GM18498 (cell line): ENCODE results near the gene NHS.
A peak's percentile ranks its signal among the peaks of the same experiment; 100 is the strongest.

Experiments used
- ATAC-seq: cut with Tn5 transposase; IDR thresholded peaks from one replicate; pipeline ENCODE4 v1.9.1; 2021; ENCODE audit warnings: mild to moderate bottlenecking, moderate library complexity; ENCODE audit not compliant: unreplicated experiment

NHS gene

GRCh38 chrX:17656035-17656418, 281.0 kb downstream of the NHS start:
- ATAC-seq = no peak

GRCh38 chrX:17656556-17656955, 281.6 kb downstream of the NHS start:
- ATAC-seq = no peak

- no peak for ATAC-seq
Measured at GRCh38 chrX:17662391-17662790, 287.4 kb downstream of the NHS start.

GRCh38 chrX:17668929-17669328, 293.9 kb downstream of the NHS start:
- ATAC-seq = no peak

- no peak for ATAC-seq
Measured at GRCh38 chrX:17669458-17669857, 294.5 kb downstream of the NHS start.

GRCh38 chrX:17669891-17670290, 294.9 kb downstream of the NHS start:
- no peak for ATAC-seq

- no peak for ATAC-seq
Measured at GRCh38 chrX:17670874-17671273, 295.9 kb downstream of the NHS start.

- ATAC-seq = no peak
Measured at GRCh38 chrX:17674601-17675000, 299.6 kb downstream of the NHS start.

GRCh38 chrX:17679261-17679660, 304.3 kb downstream of the NHS start:
- ATAC-seq = no peak

- ATAC-seq = no peak
Measured at GRCh38 chrX:17679820-17680219, 304.8 kb downstream of the NHS start.

- no peak for ATAC-seq
Measured at GRCh38 chrX:17680732-17681413, 305.9 kb downstream of the NHS start.

GRCh38 chrX:17682259-17682658, 307.3 kb downstream of the NHS start:
- no peak for ATAC-seq

- no peak for ATAC-seq
Measured at GRCh38 chrX:17685026-17685425, 310.0 kb downstream of the NHS start.

GRCh38 chrX:17687648-17688047, 312.6 kb downstream of the NHS start:
- ATAC-seq = no peak

- ATAC-seq = peak; percentile 70
Measured at GRCh38 chrX:17689971-17690409, 315.0 kb downstream of the NHS start.

- no peak for ATAC-seq
Measured at GRCh38 chrX:17692709-17693346, 317.8 kb downstream of the NHS start.

- no peak for ATAC-seq
Measured at GRCh38 chrX:17697191-17697590, 322.2 kb downstream of the NHS start.

- ATAC-seq = no peak
Measured at GRCh38 chrX:17700976-17701375, 326.0 kb downstream of the NHS start.

GRCh38 chrX:17703201-17703600, 328.2 kb downstream of the NHS start:
- no peak for ATAC-seq

- no peak for ATAC-seq
Measured at GRCh38 chrX:17705211-17705610, 330.2 kb downstream of the NHS start.

- ATAC-seq = no peak
Measured at GRCh38 chrX:17706676-17707075, 331.7 kb downstream of the NHS start.

GRCh38 chrX:17707731-17708130, 332.7 kb downstream of the NHS start:
- no peak for ATAC-seq

- no peak for ATAC-seq
Measured at GRCh38 chrX:17710871-17711301, 335.9 kb downstream of the NHS start.
